Stimulated activated naive CD8-positive, alpha-beta T cell treated with anti-CD3 and anti-CD28 coated beads, Interleukin-15, Interleukin-2, amounts not matched to agents 100 U/mL and 50 U/mL, for 24 hours (primary cell): ENCODE data around the gene EVI5L.
"Not testable (repeated sequence)": the region's sequence is repeated elsewhere in the genome, so short reads cannot be mapped to it uniquely, and the experiment has no call there.

Experiments used
- ATAC-seq: fragments of 150-1000 bp; cut with Tn5 transposase; one replicate; pipeline ENCODE4 v1.10.0; 2021
- DNase-seq: peaks from one replicate; pipeline ENCODE4 v3.0.0; 2021

The EVI5L gene

GRCh38 chr19:7872306-7873204 is 42.5 kb downstream of the EVI5L start:
- no peak for ATAC-seq
- no peak for DNase-seq

- no peak for DNase-seq
- ATAC-seq, result no peak
Observed at GRCh38 chr19:7873304-7874075, 43.5 kb downstream of the EVI5L start.

GRCh38 chr19:7874076-7874896 is 44.3 kb downstream of the EVI5L start, which contains the start of gene PRR36:
TSS of gene PRR36 (minus strand) at chr19:7874390. CDS start at chr19:7873689, 701 bp downstream.
- DNase-seq (no peak), ATAC-seq (no peak)

- DNase-seq (no peak), ATAC-seq (no peak)
Observed at GRCh38 chr19:7874897-7875273, 44.9 kb downstream of the EVI5L start.

- no peak for DNase-seq
Observed at GRCh38 chr19:7877249-7877836, 47.3 kb downstream of the EVI5L start.

GRCh38 chr19:7879111-7879807 is 49.2 kb downstream of the EVI5L start:
- DNase-seq (no peak), ATAC-seq (no peak)

More at GRCh38 chr19:7877249-7877836, 47.3 kb downstream of the EVI5L start:
- no peak for ATAC-seq

GRCh38 chr19:7879836-7880235 is 49.8 kb downstream of the EVI5L start:
- peak; percentile 28 for ATAC-seq

GRCh38 chr19:7881910-7882309 is 51.9 kb downstream of the EVI5L start:
- DNase-seq (no peak), ATAC-seq (no peak)

More at GRCh38 chr19:7879836-7880235, 49.8 kb downstream of the EVI5L start:
- DNase-seq, result no peak

GRCh38 chr19:7883105-7883504 is 53.1 kb downstream of the EVI5L start:
- DNase-seq, result no peak

GRCh38 chr19:7883796-7884570 is 54.0 kb downstream of the EVI5L start:
- ATAC-seq, result no peak
- no peak for DNase-seq

More at GRCh38 chr19:7883105-7883504, 53.1 kb downstream of the EVI5L start:
- no peak for ATAC-seq

GRCh38 chr19:7885818-7886217 is 55.8 kb downstream of the EVI5L start:
- ATAC-seq (no peak), DNase-seq (no peak)

- DNase-seq, result no peak
- ATAC-seq, result no peak
Observed at GRCh38 chr19:7887408-7888144, 57.6 kb downstream of the EVI5L start.

- ATAC-seq, result peak; percentile 75
- DNase-seq, result peak; percentile 67
Observed at GRCh38 chr19:7888145-7888825, 58.3 kb downstream of the EVI5L start, which contains the start of gene LRRC8E. TSS of gene LRRC8E (plus strand) at chr19:7888510. CDS start at chr19:7895604, 7,094 bp downstream.

- ATAC-seq, result no peak
Observed at GRCh38 chr19:7888826-7889217, 58.8 kb downstream of the EVI5L start.

GRCh38 chr19:7893362-7894101 is 63.5 kb downstream of the EVI5L start:
- DNase-seq, result not testable (repeated sequence)
- ATAC-seq, result peak; percentile 60

More at GRCh38 chr19:7888826-7889217, 58.8 kb downstream of the EVI5L start:
- no peak for DNase-seq

- ATAC-seq, result no peak
- no peak for DNase-seq
Observed at GRCh38 chr19:7894612-7895309, 64.7 kb downstream of the EVI5L start.

GRCh38 chr19:7895565-7895964 is 65.5 kb downstream of the EVI5L start:
- no peak for ATAC-seq

More at GRCh38 chr19:7895565-7895964, 65.5 kb downstream of the EVI5L start:
- DNase-seq, result no peak
